Right lobe of liver (tissue), 4 donors: Measurements from ENCODE around the gene TPST2.

Source experiments
- CTCF ChIP-seq, 4 donors: fragments of 200-600 bp in 3 of 4; fragments of 450-650 bp in 1 of 4; IDR thresholded peaks; one replicate each; pipeline versions ENCODE4 v1.5.1 to v1.8.0; 2016 to 2022; ENCODE audit warnings: antibody characterized with exemption in 4 of 4, mild to moderate bottlenecking in 2 of 4
- POLR2A ChIP-seq: fragments of 450-650 bp; IDR thresholded peaks from one replicate; pipeline ENCODE4 v1.6.1; 2017; ENCODE audit warnings: antibody characterized with exemption, mild to moderate bottlenecking
- donor health status: DM: no; HTN: no; CAD: no.
- donor health status: DM: no; HTN: no; CAD: no.
- donor health status: DM: no; HTN: yes; CAD: no.

GRCh38 chr22:26612652-26613051, 22.7 kb upstream of the TPST2 start:
- TF ChIP-seq POLR2A (no peak), CTCF (IDR thresholded peaks at IDR 0.05) (no peak)
